Measurements from ENCODE around the gene PTPN11.

DNA sequence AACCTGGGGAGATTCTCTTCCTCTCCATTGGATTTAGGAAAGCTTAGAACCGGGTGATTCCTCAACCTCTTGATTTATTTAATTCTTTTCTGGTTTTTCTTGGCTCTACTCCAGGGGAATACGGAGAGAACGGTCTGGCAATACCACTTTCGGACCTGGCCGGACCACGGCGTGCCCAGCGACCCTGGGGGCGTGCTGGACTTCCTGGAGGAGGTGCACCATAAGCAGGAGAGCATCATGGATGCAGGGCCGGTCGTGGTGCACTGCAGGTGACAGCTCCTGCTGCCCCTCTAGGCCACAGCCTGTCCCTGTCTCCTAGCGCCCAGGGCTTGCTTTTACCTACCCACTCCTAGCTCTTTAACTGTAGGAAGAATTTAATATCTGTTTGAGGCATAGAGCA is 67.6 kb downstream of the PTPN11 start:
- TF ChIP-seq POLR2AphosphoS5 (IDR thresholded peaks at IDR 0.05) (no peak), SMC3 (conservative IDR thresholded peaks at IDR 0.05; ENCODE audit: poor library complexity) (no peak), RAD21 (conservative IDR thresholded peaks at IDR 0.05) (no peak), TAF1 (IDR thresholded peaks at IDR 0.05; ENCODE audit: low read depth) (no peak)
- TF ChIP-seq, protein P1, sequence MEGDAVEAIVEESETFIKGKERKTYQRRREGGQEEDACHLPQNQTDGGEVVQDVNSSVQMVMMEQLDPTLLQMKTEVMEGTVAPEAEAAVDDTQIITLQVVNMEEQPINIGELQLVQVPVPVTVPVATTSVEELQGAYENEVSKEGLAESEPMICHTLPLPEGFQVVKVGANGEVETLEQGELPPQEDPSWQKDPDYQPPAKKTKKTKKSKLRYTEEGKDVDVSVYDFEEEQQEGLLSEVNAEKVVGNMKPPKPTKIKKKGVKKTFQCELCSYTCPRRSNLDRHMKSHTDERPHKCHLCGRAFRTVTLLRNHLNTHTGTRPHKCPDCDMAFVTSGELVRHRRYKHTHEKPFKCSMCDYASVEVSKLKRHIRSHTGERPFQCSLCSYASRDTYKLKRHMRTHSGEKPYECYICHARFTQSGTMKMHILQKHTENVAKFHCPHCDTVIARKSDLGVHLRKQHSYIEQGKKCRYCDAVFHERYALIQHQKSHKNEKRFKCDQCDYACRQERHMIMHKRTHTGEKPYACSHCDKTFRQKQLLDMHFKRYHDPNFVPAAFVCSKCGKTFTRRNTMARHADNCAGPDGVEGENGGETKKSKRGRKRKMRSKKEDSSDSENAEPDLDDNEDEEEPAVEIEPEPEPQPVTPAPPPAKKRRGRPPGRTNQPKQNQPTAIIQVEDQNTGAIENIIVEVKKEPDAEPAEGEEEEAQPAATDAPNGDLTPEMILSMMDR (IDR thresholded peaks at IDR 0.05; ENCODE audit: poor library complexity, severe bottlenecking), result no peak
